GM19025 (cell line): ENCODE measurements around the gene FOXF1.

Source experiments
- ATAC-seq: cut with Tn5 transposase; IDR thresholded peaks from one replicate; pipeline ENCODE4 v1.9.1; 2021; ENCODE audit warnings: mild to moderate bottlenecking, low read depth, moderate library complexity; ENCODE audit not compliant: unreplicated experiment

The FOXF1 gene

DNA sequence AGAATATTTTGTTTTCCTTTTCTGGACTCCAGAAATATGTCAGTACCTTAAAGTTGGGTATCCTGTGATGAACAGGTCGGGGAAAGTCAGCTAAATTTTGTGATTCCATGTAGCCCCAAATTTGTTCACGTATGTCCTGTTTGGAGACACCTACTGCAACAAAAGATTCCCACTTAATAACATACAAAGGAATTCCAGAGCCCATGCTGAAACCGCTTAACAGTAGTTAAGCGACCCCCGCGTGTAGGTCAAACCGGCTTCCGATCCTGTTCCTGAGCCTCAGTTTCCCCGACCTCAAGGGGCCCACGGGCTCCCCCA, 44.2 kb downstream of the FOXF1 start:
- ATAC-seq, result no peak

GRCh38 chr16:86554917-86555703, 44.8 kb downstream of the FOXF1 start, which contains the start of gene MTHFSD:
Gene MTHFSD (minus strand): TSS chr16:86555235. CDS start chr16:86555184, 51 bp downstream.
- ATAC-seq, result peak; percentile 84

DNA sequence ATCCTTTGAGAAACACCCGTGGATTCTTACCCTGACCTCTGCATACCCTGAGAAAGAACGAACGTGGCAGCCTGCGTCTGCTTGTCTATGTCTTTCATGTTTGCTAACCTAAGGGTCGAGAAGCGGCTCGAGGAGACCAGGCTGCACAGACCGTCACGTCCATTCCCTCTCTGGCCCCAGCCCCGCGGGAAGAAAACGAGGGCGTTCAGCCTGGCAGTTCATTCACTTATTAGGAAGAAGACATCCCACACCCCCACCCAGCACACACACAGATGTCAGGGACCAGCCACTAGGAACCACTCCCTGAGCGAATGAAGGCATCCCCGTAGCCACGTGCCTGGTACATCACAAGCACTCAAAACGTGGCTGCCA, 45.4 kb downstream of the FOXF1 start:
- no peak for ATAC-seq

- ATAC-seq, result no peak
Observed at GRCh38 chr16:86556576-86556975, 46.2 kb downstream of the FOXF1 start.

GRCh38 chr16:86557587-86557986, 47.3 kb downstream of the FOXF1 start:
- no peak for ATAC-seq

- ATAC-seq, result no peak
Observed at GRCh38 chr16:86558355-86559193, 48.2 kb downstream of the FOXF1 start.

DNA sequence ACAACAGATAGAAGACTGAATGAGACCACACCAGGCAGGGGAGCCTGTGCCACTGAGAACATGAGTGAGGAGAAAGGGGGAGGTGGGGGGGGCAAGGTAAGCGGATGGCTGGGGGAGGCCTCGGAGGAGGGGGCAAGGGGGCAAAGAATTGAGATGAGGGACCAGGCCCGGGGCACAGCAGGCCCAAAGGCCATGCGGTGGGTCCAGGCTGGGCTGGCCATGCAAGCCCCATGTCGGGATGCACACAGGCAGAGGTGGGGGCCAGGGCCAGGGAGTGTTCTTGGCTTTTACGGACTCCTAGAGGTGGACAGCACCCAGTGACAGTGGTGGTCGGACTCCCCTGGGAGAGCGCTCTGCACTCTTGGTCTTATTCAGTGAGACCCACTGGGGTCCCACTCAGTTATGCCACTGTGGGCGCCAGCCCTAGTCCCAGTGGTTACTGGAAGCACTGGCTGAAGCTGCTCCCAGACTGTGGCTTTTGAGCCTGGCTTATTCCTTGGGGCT, 49.5 kb downstream of the FOXF1 start:
- no peak for ATAC-seq

- ATAC-seq, result no peak
Observed at GRCh38 chr16:86562356-86562755, 52.0 kb downstream of the FOXF1 start.

DNA sequence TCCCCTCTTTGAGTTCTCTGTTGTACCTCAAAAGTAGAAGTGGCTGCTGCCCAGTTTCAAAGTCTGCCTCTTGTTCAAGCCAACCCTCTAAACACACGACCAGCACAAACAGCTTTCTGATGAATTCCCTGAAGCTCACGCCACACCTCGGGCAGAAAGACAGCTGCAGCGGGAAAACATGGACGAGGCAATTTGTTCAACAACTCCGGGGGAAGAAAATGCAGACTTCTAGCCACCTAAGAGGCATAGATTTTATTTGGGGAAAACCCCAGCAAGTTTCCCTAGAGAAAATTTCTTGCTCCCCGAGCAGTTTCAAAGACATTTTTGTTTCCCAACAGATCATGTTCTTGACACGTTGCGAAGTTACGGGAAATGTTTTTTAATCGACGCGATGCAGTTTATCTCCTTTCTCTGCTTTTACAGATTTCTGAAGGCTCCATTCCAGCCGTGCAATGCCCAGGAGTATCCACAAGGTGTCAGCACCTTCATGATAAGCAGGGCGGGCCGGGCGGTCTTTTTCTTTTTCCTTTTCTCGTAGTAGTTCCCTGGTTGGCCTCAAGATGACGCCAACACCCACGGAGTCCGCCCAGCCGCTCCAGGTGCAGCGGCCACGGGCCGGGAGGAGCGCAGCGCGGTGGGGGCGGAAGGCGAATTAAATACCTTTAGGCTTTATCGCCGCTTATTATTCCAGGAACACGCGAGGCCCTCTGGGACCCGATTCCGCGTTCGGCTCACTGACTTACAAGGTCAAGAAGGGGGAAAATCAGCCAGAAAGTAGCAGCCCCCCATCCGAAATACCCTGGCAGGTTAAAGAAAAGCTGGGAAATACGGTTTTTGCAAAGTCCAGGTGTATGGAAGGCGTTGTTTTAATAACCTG, 53.4 kb downstream of the FOXF1 start:
- ATAC-seq, result peak; percentile 60
